ENCODE data around the gene RASD1.

DNA sequence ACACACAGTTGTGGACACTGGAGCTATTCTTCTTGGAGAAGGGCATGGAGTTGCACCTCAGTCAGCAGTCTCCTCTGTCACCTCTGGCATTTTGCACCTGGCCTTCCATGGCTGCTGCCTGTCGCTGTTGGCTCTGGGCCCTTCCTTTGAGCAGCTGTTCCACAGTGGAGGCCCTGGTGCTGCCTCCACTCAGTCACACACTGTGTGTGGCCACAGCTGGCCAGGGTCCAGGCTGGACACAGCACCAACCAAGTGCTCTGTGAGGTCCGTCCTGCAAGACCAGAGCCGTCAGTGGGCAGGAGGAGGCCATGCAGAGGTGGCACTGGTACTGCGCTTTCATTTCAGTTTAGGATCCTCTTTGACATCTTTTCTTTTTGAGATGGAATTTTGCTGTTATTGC, 41.0 kb downstream of the RASD1 start:
- TF ChIP-seq POLR2AphosphoS5 (IDR thresholded peaks at IDR 0.05; ENCODE audit: low read depth, low read length) (no peak), POLR2A (IDR thresholded peaks at IDR 0.05; ENCODE audit: low read depth, low read length) (no peak)

All from GM12891 (cell line).